HCT116 (cell line): ENCODE data around the gene ABCG1.

Experiments used
- ELF1 ChIP-seq: IDR thresholded peaks from 2 replicates; pipeline ENCODE4 v1.6.1; 2012; ENCODE audit warnings: low read depth, borderline replicate concordance
- POLR2A ChIP-seq: IDR thresholded peaks from 2 replicates; pipeline ENCODE4 v1.7.0; 2011; ENCODE audit warnings: borderline replicate concordance; ENCODE audit not compliant: insufficient read depth, insufficient read length; ENCODE audit errors: extremely low read depth

GRCh38 chr21:42237161-42237560 lies 18.2 kb downstream of the ABCG1 start:
- no peak for TF ChIP-seq POLR2A
- TF ChIP-seq ELF1 = no peak
